Ascending aorta (tissue), 2 donors: ENCODE results near the gene SAFB. TPM values are rescaled to one million over a fixed set of nuclear protein-coding genes. Genes with fewer than 3 reads are reported as not detected.

Source experiments
- DNase-seq, 2 donors: peaks; one replicate each; pipeline ENCODE4 v3.0.0-alpha.2; 2019; ENCODE audit warnings: low spot score in 2 of 2
- H3K27ac ChIP-seq, 2 donors: fragments of 200-600 bp; sonication (generic); one replicate each; pipeline ENCODE4 v1.5.1; 2016 to 2017; ENCODE audit warnings: mild to moderate bottlenecking in 1 of 2
- H3K27me3 ChIP-seq: fragments of 200-600 bp; sonication (generic); one replicate; pipeline ENCODE4 v1.5.1; 2017
- H3K36me3 ChIP-seq, 2 donors: fragments of 200-600 bp; sonication (generic); one replicate each; pipeline ENCODE4 v1.5.1; 2016
- H3K4me1 ChIP-seq, 2 donors: fragments of 200-600 bp; sonication (generic); one replicate each; pipeline ENCODE4 v1.5.1; 2016 to 2017; ENCODE audit warnings: mild to moderate bottlenecking in 1 of 2
- H3K4me3 ChIP-seq, 2 donors: fragments of 200-600 bp; sonication (generic); one replicate each; pipeline ENCODE4 v1.5.1; 2016 to 2017; ENCODE audit warnings: mild to moderate bottlenecking in 1 of 2
- H3K9me3 ChIP-seq, 2 donors: fragments of 200-600 bp; sonication (generic); one replicate each; pipeline ENCODE4 v1.5.1; 2016
- intact Hi-C: fragments of 100-400 bp; cut with DNase I; formaldehyde crosslinking; loops from one replicate; pipeline ENCODE4 v1.15.1; 2023
- total RNA-seq: library from RNA; depleted of rRNA; stranded (reverse); fragments of >200 nt; gene quantifications from one replicate; pipeline ENCODE4 v1.1.0, GENCODE V29; 2016
- TF ChIP-seq, protein P1 (sequence below), 3 experiments: fragments of 200-600 bp in 2 of 3; fragments of 450-650 bp in 1 of 3; sonication (generic) in 2 of 3; IDR thresholded peaks; one replicate each; pipeline ENCODE4 v1.5.1; 2016 to 2019; ENCODE audit warnings: antibody characterized with exemption in 3 of 3, mild to moderate bottlenecking in 1 of 3, moderate library complexity in 1 of 3

Gene SAFB
- total RNA-seq, 1 donor from 2014 or later, result 114 TPM

DNA sequence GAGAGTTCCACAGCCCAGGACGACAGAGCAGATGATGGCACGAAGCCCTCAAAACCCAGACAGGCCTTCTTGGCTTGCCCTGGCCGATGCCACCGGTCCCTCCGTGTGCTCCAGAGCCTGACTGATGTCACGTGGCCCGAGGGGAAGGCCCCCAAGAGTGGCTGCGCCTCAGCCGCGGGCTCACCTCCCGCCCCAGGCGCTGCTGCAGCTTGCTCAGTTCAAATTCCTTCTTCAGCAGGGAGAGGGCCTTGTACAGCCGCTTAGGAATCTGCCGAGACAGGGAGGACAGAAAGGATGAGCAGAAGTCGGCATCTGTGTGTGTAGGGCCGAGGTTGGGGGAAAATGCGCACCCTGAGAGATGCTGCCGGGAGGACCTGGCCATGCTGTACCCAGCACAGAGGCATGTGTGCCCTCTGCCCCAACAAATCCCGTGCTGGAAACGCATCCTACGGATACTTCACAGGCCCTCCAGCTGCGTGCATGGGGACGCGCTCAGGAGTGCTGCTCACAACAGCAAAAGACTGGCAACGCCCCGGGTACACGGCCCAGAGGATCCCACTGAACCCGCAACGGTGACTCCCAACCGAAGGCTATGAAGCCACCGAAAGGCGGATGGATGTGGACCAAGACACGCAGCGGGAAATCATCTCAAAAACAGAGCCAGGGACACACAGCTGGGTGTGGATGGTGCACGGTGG, 84.1 kb downstream of the SAFB start:
- DNase-seq, result no peak
- Histone ChIP-seq H3K27me3 (no peaks in the 10 kb centered on the region), H3K4me1 (no peaks in the 10 kb centered on the region), H3K9me3 (no peaks in the 10 kb centered on the region), H3K27ac (no peak overlapping the region), H3K36me3 (peaks cover 71 to 87% of the 10 kb centered on the region in 2 donors), H3K4me3 (no peak overlapping the region)
- intact Hi-C loops, result no loop called here
- TF ChIP-seq, protein P1, sequence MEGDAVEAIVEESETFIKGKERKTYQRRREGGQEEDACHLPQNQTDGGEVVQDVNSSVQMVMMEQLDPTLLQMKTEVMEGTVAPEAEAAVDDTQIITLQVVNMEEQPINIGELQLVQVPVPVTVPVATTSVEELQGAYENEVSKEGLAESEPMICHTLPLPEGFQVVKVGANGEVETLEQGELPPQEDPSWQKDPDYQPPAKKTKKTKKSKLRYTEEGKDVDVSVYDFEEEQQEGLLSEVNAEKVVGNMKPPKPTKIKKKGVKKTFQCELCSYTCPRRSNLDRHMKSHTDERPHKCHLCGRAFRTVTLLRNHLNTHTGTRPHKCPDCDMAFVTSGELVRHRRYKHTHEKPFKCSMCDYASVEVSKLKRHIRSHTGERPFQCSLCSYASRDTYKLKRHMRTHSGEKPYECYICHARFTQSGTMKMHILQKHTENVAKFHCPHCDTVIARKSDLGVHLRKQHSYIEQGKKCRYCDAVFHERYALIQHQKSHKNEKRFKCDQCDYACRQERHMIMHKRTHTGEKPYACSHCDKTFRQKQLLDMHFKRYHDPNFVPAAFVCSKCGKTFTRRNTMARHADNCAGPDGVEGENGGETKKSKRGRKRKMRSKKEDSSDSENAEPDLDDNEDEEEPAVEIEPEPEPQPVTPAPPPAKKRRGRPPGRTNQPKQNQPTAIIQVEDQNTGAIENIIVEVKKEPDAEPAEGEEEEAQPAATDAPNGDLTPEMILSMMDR (IDR thresholded peaks at IDR 0.05), result no peak

DNA sequence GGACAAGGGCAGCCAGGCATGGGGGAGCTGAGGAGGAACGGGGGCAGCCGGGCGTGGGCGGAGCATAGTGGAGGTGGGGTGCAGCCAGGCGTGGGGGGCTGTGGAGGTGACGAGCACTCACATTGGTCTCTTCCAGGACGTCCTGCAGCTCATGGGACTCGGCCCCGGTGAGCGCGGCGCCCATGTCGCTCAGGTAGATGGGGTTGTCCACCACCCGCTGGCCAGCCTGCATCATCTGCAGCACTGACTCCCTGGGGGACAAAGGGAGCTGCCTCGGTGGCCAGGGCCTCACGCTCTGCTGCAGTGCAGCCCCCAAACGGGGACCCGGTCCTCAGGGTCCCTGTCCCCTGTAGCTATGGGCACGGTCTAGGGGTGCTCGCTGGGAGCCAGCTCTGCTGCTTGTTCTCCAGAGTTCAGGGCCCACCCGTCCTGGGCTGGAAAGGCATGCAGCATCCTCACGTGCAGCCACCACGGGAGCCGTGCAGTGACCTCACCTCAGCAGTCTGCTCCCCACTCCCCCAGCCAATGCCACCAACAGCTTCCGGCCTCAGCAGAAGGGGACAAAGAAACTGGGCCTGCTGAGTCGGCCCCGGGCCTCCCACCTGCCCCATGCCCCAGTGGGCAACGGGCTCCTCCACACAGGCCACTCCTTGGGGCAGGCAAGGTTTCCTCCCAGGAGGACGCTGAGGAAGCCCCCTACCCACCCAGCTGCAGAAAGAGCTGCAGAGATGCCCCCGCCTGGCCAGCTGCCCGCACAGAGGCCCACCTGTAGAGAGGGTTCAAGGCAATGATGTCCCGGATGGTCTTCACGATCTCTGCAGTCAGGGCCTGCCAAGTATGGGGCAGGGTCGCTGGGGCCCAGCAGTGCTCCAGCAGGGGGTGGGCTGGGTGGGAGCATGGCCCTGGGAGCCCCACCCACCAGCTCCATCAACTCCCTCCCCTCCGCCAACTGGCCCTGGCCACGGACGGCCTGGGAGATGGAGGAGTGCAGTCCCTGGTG, 85.0 kb downstream of the SAFB start:
- H3K9me3 ChIP-seq, result no peaks in the 10 kb centered on the region
- intact Hi-C loops, result no loop called here
- no peaks in the 10 kb centered on the region for H3K27me3 ChIP-seq
- H3K4me3 ChIP-seq, result no peak overlapping the region
- peaks cover 80 to 95% of the 10 kb centered on the region in 2 donors for H3K36me3 ChIP-seq
- TF ChIP-seq, protein P1 (IDR thresholded peaks at IDR 0.05), result no peak
- H3K4me1 ChIP-seq, result no peaks in the 10 kb centered on the region
- DNase-seq, result no peak
- H3K27ac ChIP-seq, result no peak overlapping the region

DNA sequence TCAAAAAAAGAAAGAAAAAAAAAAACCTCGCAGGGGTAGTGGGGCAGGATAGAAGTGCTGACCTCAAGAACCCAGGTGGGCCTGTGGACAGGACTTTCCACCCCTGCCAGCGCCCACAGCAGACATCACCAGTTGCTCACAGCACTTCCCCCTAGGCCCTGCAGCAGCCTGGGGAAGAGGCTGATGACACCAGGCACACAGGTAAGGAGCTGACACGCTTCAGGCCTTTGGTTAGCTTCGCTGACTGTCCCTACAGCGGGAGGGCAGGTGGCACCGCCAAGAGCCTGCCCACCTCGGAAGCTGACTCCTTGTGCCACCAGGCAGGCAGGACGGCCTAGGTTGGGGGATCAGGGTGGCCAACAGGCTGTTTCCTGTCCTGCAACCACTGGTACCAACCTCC, 88.1 kb downstream of the SAFB start:
- Histone ChIP-seq H3K4me3 (no peak overlapping the region), H3K36me3 (peaks cover 64 to 80% of the 10 kb centered on the region in 2 donors)
- TF ChIP-seq, protein P1 (IDR thresholded peaks at IDR 0.05), result no peak

DNA sequence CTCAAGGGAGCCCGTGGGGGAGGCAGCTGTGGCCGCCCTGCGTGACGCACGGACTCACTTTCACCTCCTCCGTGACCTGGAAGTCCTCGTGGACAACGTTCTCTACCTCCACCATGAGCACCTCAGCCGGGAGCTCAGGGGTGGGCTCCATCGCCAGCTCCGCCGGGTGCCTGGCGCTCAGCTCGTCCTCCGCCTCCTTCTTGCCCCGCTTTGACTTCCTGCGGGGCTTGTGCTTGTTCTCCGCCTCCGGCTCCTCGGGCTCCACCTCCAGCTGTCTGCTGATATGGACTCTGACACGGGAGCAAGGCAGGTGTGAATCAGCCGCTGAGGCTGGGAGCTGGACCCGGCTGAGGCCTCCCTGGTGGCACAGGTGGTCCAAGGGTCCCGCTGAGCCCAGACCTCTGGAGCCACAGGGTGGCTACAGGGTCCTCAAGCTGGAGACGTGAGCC, 88.9 kb downstream of the SAFB start:
- no peaks in the 10 kb centered on the region for H3K9me3 ChIP-seq
- no peaks in the 10 kb centered on the region for H3K27me3 ChIP-seq
- H3K27ac ChIP-seq, result no peak overlapping the region
- H3K4me3 ChIP-seq, result no peak overlapping the region
- intact Hi-C loops, result no loop called here
- no peaks in the 10 kb centered on the region for H3K4me1 ChIP-seq
- peaks cover 58 to 73% of the 10 kb centered on the region in 2 donors for H3K36me3 ChIP-seq
- no peak for DNase-seq
- TF ChIP-seq, protein P1 (IDR thresholded peaks at IDR 0.05), result no peak

More for the DNA sequence above, 88.1 kb downstream of the SAFB start:
- no peaks in the 10 kb centered on the region for H3K27me3 ChIP-seq
- H3K9me3 ChIP-seq, result no peaks in the 10 kb centered on the region
- H3K27ac ChIP-seq, result no peak overlapping the region
- DNase-seq, result no peak
- no peaks in the 10 kb centered on the region for H3K4me1 ChIP-seq
- intact Hi-C loops, result no loop called here

DNA sequence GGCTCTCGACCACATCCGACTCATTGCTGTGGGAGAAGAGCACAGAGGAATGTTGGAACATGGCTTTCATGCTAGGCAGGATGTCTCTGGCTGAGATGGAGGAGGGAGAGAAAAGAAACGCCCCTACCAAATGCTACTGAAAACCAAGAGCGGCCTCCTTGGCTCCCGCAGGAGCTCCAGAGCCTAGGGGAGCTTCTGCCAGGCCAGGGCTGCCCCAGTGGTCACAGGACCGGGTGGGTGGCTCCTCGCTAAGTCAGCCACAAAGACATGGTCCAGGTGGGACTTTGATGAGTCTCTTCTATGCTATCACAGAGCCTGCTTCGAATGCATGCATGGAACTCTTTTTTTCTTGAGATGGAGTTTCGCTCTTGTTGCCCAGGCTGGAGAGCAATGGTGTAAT, 90.3 kb downstream of the SAFB start:
- TF ChIP-seq, protein P1 (IDR thresholded peaks at IDR 0.05), result no peak
- H3K27ac ChIP-seq, result no peak overlapping the region
- peaks cover 0 to 3% of the 10 kb centered on the region in 2 donors for H3K4me1 ChIP-seq
- intact Hi-C loops, result no loop called here
- DNase-seq, result no peak
- peaks cover 43 to 62% of the 10 kb centered on the region in 2 donors for H3K36me3 ChIP-seq
- no peak overlapping the region for H3K4me3 ChIP-seq
- H3K27me3 ChIP-seq, result no peaks in the 10 kb centered on the region
- no peaks in the 10 kb centered on the region for H3K9me3 ChIP-seq
